HG02571 (cell line): Measurements from ENCODE around the gene LMTK2.
"Not testable (repeated sequence)": the region's sequence is repeated elsewhere in the genome, so short reads cannot be mapped to it uniquely, and the experiment has no call there.

Source experiments
- ATAC-seq: cut with Tn5 transposase; IDR thresholded peaks from one replicate; pipeline ENCODE4 v1.9.1; 2021; ENCODE audit warnings: mild to moderate bottlenecking, moderate library complexity; ENCODE audit not compliant: unreplicated experiment

Gene LMTK2

GRCh38 chr7:98216941-98217622 lies 110.4 kb downstream of the LMTK2 start:
- ATAC-seq, result no peak

GRCh38 chr7:98217623-98218582 lies 111.2 kb downstream of the LMTK2 start:
- ATAC-seq, result no peak

GRCh38 chr7:98219382-98219781 lies 112.7 kb downstream of the LMTK2 start:
- not testable (repeated sequence) for ATAC-seq

- ATAC-seq, result no peak
Observed at GRCh38 chr7:98221611-98222532, 115.2 kb downstream of the LMTK2 start.

DNA sequence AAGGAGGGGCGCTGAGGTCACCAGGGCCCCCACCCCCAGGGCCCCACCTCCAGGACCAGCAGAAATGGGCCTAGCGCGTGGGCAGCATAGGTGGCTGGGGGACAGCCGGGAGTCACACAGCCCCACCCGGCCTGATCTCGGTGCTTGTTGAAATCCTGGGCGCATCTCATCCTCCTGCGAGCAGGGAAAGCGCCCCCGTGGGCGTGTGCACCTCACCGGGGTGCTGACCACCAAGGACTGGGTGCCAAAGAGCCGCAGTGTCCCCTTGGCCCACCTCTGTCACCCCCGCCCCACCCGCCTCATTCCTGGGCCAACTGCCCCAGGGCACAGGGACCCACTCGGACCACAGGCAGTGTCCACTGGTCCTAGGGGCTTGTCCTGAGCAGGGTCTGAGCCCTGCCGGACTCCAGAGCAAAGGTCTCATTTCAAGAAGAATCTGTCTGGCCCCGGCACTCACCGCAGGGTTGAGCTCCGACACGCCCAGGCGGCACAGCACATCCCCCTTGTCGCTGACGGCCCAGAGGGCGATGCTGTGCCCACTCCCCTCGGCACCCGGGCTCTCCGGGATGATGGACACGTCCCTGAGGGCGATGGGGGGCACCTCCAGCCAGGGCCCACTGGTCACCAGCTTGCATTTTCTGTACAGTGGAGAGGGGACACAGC lies 116.0 kb downstream of the LMTK2 start:
- no peak for ATAC-seq

DNA sequence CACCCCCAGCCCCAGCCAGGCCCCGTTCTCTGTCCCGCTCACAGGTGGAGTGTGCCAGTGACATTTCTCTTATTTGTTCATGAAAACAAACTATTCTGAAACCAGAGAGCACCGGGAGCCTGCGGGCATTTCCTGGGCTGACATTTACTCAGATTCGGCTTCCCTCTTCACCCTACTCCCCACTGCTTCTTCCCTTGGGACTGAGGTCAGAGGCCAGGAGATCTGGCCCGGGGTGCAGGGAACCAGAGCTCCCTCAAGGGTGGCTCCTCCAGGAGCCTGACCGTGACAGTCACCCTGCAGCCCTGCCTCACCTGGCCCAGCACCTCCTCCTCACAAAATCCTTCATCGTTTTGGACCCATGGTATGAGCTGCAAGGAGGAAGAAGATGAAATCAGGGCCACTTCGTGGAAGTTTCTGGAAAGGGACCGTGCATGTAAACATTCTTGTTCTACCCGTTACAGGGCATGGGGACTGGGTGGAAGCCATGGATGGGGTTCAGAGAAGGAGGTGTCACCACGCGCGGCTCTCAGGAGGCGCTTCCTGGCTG lies 116.8 kb downstream of the LMTK2 start:
- ATAC-seq, result no peak

GRCh38 chr7:98223898-98224700 lies 117.4 kb downstream of the LMTK2 start:
- no peak for ATAC-seq

GRCh38 chr7:98224701-98225181 lies 118.1 kb downstream of the LMTK2 start:
- ATAC-seq, result no peak

DNA sequence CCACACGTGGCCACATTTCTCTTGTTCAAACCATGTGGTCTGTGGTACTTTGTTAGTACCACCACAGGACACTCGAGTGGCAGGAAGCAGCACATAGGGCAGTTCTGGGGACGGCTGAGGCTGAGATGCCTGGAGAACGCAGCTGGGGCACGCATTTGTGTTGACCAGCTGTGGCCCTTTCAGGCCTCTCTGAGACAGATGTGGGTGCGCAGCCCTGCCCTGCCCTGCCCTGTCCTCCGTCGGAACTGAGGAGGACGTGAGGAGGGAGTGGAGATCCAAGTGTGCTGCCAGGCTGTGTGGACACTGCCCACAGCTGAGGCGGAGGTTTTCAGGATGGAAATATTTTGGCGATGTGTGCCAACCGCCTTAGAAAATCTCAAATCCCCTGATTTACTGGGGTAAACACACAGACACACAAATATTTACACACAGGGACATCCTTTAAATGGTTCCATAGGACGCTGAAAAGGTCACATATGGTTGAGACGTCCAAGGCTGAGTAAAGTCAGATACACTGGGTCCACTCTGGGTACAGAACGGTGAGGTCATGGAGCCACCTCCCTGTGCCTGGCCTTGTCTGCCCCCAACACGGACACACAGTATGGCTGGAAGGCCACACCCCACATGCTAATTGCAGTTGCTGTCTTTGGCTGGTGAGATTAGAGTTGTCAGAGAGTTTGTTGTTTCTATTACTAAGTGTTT lies 119.4 kb downstream of the LMTK2 start:
- ATAC-seq, result no peak

GRCh38 chr7:98227939-98228338 lies 121.3 kb downstream of the LMTK2 start:
- ATAC-seq, result no peak

- no peak for ATAC-seq
Observed at GRCh38 chr7:98228801-98229200, 122.1 kb downstream of the LMTK2 start.

DNA sequence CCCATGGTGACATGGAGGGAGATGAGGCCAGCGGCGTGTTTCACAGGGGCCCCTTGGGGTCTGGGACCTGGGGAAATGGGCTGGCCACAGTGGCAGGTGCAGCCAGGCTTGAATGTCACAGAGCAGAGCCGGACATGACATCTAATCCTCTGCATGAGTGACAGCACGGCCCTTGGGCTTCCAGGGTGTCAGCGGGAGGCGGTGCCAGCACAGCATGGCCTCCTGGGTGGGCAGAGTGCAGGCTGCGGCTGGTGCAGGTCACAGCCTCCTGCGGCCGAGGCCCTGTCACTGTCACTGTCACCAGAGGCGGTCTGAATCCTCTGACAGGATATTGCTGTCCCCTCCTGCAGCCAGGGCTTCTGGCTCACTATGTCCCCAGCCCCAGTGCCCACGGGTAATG lies 122.8 kb downstream of the LMTK2 start:
- ATAC-seq, result no peak

- no peak for ATAC-seq
Observed at GRCh38 chr7:98229991-98230745, 123.5 kb downstream of the LMTK2 start.

GRCh38 chr7:98230746-98231471 lies 124.2 kb downstream of the LMTK2 start:
- no peak for ATAC-seq

GRCh38 chr7:98231493-98232262 lies 125.0 kb downstream of the LMTK2 start:
- ATAC-seq, result no peak

DNA sequence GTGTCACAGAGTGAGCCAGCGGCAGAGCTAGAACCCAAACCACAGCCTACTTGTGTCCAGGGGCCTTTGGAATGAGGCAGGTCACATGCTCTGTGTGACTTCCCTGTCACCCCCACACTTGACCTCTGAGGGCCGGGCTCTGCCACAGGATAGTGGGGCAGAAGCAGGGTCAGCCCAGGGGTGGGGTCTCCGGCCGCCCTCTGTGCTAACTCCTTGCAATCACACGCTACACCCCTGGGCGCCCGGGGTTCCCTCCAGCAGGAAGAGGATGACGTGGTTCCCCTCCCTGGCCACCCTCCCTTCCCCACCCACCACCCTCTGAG lies 125.6 kb downstream of the LMTK2 start:
- ATAC-seq, result no peak

DNA sequence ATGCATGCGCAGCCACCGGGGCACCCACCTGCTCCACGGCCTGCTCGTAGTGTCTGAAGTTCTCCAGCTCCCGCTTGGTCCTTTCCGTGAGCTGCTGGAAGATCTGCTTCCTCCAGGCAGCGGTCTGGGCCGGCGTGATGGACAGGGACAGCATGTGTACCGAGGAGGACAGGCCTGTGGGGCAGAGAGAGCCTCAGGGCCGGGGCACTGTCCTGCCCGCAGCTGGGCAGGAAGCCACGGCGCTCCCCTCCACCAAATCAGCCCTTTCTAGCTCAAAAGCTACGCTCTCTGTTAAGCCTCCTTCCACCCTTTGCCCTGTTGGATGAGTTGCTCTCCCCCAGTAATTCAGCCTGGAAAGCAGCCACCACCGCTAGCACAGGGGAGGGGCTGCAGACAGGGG lies 126.1 kb downstream of the LMTK2 start:
- no peak for ATAC-seq
